Bronchial epithelial cell (primary cell): ENCODE measurements around the gene ALKBH6. TPM values are rescaled to one million over a fixed set of nuclear protein-coding genes. Genes with fewer than 3 reads are reported as not detected.
"Not testable (repeated sequence)": the region's sequence is repeated elsewhere in the genome, so short reads cannot be mapped to it uniquely, and the experiment has no call there.

ENCODE experiments used
- DNase-seq: peaks from one replicate; pipeline ENCODE4 v3.0.0-alpha.2; 2010; ENCODE audit warnings: low read depth
- FAIRE-seq: peaks from 2 replicates; lab custom pipeline; 2011; peaks lifted over from hg19 to GRCh38; lab: Jason Lieb, UNC
- H3K27me3 ChIP-seq: 2 replicates; pipeline ENCODE4 v1.5.1; 2011; ENCODE audit warnings: low read length; ENCODE audit not compliant: control insufficient read depth, insufficient read depth
- H3K36me3 ChIP-seq: 2 replicates; pipeline ENCODE4 v1.5.1; 2011; ENCODE audit warnings: low read length; ENCODE audit not compliant: control insufficient read depth, insufficient read depth
- H3K4me3 ChIP-seq: 2 replicates; pipeline ENCODE4 v1.5.1; 2011; ENCODE audit warnings: mild to moderate bottlenecking, low read depth, low read length, control low read depth
- total RNA-seq: library from RNA; depleted of rRNA; stranded (reverse); fragments of >200 nt; gene quantifications from 2 replicates; pipeline ENCODE4 v1.2.1, GENCODE V29; 2014
- TF ChIP-seq, protein P1 (sequence below): IDR thresholded peaks from 2 replicates; pipeline ENCODE4 v1.5.1; 2011; ENCODE audit warnings: mild to moderate bottlenecking, moderate library complexity, low read length, control low read depth, inconsistent platforms; ENCODE audit not compliant: insufficient read depth, severe bottlenecking

ALKBH6 gene
- total RNA-seq, 1 donor from 2014 or later = 14.2 TPM

DNA sequence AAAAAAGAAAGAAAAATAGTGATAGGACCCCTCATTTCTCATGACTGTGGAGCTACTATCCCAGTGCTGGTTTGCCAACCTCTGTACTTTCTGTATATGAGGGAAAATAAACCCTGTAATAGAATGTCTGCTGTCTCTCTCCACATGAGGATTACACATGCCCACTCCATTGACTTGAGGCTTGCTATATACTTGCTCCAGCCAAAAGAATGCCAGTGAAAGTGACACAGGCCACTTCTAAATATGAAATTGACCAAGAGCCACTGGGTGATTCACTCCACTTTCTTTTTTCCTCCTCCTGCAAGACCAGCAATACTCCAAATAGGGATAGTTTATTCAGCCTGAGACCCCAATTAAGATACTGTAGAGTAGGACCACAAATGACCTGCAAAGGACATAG is 33.8 kb upstream of the ALKBH6 start:
- no peaks in the 10 kb centered on the region for H3K27me3 ChIP-seq
- TF ChIP-seq, protein P1, sequence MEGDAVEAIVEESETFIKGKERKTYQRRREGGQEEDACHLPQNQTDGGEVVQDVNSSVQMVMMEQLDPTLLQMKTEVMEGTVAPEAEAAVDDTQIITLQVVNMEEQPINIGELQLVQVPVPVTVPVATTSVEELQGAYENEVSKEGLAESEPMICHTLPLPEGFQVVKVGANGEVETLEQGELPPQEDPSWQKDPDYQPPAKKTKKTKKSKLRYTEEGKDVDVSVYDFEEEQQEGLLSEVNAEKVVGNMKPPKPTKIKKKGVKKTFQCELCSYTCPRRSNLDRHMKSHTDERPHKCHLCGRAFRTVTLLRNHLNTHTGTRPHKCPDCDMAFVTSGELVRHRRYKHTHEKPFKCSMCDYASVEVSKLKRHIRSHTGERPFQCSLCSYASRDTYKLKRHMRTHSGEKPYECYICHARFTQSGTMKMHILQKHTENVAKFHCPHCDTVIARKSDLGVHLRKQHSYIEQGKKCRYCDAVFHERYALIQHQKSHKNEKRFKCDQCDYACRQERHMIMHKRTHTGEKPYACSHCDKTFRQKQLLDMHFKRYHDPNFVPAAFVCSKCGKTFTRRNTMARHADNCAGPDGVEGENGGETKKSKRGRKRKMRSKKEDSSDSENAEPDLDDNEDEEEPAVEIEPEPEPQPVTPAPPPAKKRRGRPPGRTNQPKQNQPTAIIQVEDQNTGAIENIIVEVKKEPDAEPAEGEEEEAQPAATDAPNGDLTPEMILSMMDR = no peak
- FAIRE-seq = no peak
- DNase-seq = no peak
- H3K4me3 ChIP-seq = no peak overlapping the region
- peaks cover 2% of the 10 kb centered on the region for H3K36me3 ChIP-seq

DNA sequence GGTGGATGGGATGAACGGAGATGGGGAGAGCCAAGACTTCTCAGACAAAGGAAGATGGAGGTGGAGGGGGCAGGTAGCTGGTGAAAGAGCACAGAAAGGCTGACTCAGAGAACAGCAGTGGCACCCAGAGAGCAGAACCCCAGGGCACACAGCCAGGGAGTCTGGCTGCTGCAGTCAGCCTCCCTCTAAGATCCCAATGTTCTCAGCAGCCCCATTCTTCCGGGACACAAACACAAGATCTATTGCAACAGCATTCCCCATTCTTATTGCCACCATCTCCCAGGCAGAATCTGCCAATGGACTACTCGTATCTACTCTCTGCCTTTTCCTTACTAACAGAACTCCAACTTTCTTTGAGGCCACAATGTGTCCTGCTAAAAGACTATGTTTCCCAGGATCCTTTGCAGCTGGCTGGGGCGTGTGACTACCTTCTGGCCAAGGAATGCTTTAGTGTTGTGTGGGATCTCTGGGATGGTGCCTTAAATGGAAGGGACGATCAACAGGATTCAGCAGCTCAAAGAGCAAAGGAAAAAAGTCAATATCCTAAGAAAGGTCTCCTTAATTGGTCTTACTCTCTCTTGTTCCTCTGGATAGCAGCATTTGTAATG is 32.5 kb upstream of the ALKBH6 start:
- no peaks in the 10 kb centered on the region for H3K27me3 ChIP-seq
- TF ChIP-seq, protein P1 = no peak
- H3K4me3 ChIP-seq = no peak overlapping the region
- H3K36me3 ChIP-seq = peaks cover 2% of the 10 kb centered on the region
- FAIRE-seq = no peak
- DNase-seq = no peak

DNA sequence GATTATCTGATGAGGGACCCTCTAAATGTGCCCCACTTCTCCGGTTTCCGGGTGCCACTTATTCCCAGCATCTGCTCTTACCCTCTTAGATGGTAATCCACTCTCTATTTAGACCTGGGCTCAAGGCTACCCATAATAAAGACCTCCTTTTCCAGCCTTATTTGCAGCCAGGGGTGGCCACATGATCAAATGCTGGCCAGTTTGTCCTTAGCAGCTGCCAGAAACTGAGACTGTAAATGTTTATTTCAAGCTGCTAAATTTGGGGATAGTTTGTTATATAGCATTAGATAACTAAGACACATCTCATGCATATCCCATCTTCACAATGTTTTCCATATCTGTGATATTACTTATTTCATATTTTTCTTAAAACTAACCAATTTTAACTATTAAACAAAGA is 29.9 kb upstream of the ALKBH6 start:
- DNase-seq (no peak), FAIRE-seq (no peak)
- Histone ChIP-seq H3K36me3 (peaks cover 2% of the 10 kb centered on the region), H3K4me3 (no peak overlapping the region), H3K27me3 (no peaks in the 10 kb centered on the region)
- TF ChIP-seq, protein P1 = no peak

DNA sequence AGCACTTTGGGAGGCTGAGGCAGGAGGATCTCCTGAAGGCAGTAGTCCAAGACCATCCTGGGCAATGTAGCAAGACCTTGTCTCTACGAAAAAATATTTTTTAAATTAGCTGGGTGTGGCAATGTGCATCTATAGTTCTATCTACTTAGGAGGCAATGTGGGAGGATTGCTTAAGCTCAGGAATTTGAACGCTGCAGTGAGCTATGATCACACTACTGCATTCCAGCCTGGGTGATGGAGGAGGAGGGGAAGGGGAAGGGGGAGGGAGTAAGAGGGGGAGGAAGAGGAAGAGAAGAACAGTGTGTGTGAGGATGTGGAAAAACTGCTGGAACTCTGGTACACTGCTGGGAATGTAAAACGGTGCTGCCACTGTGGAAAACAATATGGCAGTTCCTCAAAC is 27.8 kb upstream of the ALKBH6 start:
- TF ChIP-seq, protein P1 = no peak
- Histone ChIP-seq H3K4me3 (no peak overlapping the region), H3K27me3 (no peaks in the 10 kb centered on the region), H3K36me3 (peaks cover 2% of the 10 kb centered on the region)
- DNase-seq (peak; percentile 62), FAIRE-seq (no peak)

DNA sequence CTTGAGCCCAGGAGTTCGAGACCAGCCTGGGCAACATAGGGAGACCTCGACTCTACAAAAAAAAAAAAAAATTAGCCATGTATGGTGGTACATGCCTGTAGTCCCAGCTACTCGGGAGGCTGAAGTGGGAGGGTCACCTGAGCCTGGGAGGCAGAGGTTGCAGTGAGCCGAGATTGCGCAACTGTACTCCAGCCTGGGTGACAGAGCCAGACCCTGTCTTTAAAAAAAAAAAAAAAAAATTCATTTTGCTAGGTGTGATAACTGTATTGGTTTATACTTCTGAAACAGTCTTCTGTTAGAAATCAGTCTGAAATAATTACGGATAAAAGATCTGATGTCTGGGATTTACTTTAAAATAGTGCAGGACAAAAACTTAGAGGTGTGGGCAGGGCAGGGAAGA is 27.1 kb upstream of the ALKBH6 start:
- H3K36me3 ChIP-seq, DNase-seq, FAIRE-seq: not testable (repeated sequence)

DNA sequence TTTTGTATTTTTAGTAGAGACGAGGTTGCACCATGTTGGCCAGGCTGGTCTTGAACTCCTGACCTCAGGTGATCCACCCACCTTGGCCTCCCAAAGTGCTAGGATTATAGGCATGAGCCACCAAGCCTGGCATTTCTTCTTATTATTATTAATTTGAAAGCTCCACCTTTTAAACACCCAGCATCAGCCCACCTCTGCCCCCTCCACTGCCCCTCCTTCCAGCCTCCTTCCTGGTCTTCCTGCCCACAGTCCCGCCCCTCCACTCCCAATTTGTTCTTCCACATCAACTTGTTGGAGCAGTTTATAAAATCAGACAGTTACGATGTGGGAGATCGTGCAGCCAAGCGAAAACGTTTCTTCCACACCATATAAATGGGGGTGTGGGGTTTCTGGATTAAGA is 26.5 kb upstream of the ALKBH6 start:
- no peak overlapping the region for H3K4me3 ChIP-seq
- no peaks in the 10 kb centered on the region for H3K27me3 ChIP-seq
- no peaks in the 10 kb centered on the region for H3K36me3 ChIP-seq
- FAIRE-seq (no peak), DNase-seq (no peak)
- TF ChIP-seq, protein P1 = no peak

More for the DNA sequence above, 27.1 kb upstream of the ALKBH6 start:
- H3K4me3 ChIP-seq, H3K27me3 ChIP-seq: not testable (repeated sequence)
